Right lung (tissue), 5 donors: ENCODE measurements around the gene SORCS1. TPM values are rescaled to one million over a fixed set of nuclear protein-coding genes. Genes with fewer than 3 reads are reported as not detected.

Source experiments
- DNase-seq, 2 donors: peaks; one replicate each; pipeline ENCODE4 v3.0.0-alpha.2; 2013
- polyA plus RNA-seq, 5 donors: library from polyadenylated mRNA; unstranded; fragments of 120-200 nt; gene quantifications; one replicate each; pipeline versions ENCODE4 v1.2.1 to v1.2.3, GENCODE V29; 2013; ENCODE audit warnings: inconsistent platforms in 1 of 5, low replicate concordance in 1 of 5; ENCODE audit not compliant: insufficient read length in 5 of 5, insufficient read depth in 1 of 5

Gene SORCS1
- polyA plus RNA-seq, 5 donors = 0.18 to 0.33 (median 0.24) TPM

DNA sequence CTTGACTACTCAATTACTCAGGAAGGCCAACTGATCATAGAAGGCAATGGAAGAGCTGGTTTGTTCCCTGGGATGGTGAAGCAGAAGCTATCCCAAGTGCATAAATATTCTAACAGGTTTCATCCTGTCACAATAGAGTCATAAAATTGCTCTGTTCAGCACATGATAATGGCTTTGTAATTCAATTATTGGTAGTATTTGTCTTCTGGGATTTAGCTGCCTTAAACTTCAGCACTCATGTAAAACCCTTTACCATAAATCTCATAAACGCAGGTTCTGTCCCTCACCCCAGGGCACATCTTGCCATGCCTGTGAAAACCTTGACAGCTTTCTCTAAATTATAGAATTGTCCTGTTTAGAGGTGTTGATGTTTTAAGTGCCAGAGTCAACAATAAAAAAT is 417.6 kb downstream of the SORCS1 start:
- DNase-seq = no peak

DNA sequence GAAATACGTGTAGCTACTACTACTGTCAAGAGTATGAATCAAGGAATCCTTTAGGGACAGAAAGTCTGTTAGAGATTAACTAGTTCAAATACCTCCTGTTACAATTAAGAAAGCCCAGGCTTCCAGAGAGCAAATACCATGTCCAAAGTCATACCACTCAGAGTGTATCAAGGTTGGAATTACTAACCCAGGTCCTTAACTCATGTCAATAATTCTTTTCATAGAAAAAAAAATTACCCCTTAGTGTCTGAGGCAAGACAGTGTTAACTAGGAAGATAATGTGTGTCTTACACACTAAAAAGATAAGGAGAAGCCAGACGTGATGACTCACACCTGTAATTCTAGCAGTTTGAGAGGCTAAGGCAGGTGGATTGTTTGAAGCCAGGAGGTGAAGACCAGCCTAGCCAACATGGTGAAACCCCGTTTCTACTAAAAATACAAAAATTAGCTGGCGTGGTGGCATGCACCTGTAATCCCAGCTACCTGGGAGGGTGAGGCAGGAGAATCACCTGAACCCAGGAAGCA is 423.4 kb downstream of the SORCS1 start:
- DNase-seq = no peak

GRCh38 chr10:106740071-106740470 is 424.4 kb downstream of the SORCS1 start:
- DNase-seq = no peak

DNA sequence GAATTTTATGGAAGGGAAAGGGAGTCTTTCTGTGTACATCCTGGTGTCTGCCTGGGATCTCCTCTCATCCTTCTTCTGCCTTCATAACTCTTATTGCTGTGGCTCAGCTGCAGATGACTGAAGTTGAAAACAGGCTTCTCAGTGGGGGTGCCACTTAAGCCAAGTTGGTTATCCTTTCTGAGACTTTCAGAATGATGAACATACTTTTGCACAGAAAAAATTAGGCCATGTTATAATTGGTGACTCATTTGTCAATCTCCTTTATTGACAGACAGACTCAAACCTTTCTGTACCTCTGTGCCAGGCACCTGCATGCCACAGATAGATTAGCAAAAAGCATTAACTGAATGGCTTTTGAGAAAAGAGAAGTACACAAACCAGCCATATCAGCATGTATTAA is 430.3 kb downstream of the SORCS1 start:
- DNase-seq = no peak

DNA sequence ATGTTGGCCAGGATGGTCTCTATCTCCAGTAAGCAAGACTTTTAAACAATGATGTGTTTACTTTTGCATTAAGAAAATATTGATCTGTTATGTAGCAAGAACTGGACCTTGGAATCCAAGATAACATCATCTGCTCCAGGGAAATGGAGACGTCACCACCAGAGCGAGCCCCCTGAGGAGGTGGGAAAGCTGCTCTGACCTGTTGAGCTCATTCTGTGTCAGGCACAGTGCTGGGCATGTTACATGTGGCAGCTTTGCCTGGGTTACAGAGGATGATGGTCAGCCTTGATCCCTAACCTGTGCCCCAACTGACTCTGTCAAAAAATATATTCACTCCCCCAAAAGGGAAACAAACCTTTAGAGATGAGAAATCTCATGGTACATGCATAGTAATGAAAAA is 436.3 kb downstream of the SORCS1 start:
- DNase-seq = no peak

GRCh38 chr10:106727170-106727569 is 437.3 kb downstream of the SORCS1 start:
- DNase-seq = no peak

- no peak for DNase-seq
Observed at GRCh38 chr10:106722524-106722923, 442.0 kb downstream of the SORCS1 start.

- no peak for DNase-seq
Observed at GRCh38 chr10:106720683-106721082, 443.8 kb downstream of the SORCS1 start.

DNA sequence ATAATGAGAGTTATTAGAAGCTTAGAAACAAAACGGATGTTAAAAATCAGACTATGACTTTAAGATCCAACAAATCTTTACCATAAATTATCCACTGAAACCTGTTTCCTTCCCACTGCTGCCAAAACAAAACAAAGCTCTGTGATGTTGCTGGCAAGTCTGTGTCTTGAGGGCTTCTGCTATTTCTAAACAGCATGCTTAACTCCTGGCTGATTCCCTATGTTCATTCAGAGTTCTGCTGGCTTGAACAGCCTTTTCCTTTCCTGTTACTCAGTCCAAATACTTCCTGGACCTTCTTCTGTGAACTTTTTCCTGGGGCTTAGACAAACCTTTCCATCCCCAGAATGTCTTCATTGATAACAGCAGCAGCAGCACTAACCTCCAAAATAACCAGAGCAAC is 448.1 kb downstream of the SORCS1 start:
- DNase-seq = no peak

GRCh38 chr10:106714734-106715555 is 449.6 kb downstream of the SORCS1 start:
- DNase-seq = no peak

DNA sequence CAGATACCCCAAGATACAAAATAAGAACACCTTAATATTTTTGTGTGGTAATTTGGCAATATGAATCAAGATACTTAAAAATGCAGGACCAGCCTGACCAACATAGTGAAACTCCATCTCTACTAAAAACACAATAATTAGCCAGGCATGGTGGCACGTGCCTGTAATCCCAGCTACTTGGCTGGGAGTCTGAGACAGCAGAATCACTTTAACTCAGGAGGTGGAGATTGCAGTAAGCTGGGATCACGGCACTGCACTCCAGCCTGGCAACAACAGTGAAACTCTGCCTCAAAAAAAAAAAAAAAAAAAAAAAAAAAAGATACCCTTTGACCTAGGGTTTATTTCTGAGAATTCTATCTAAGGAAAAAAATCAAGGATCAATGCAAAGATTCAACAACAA is 450.7 kb downstream of the SORCS1 start:
- no peak for DNase-seq

DNA sequence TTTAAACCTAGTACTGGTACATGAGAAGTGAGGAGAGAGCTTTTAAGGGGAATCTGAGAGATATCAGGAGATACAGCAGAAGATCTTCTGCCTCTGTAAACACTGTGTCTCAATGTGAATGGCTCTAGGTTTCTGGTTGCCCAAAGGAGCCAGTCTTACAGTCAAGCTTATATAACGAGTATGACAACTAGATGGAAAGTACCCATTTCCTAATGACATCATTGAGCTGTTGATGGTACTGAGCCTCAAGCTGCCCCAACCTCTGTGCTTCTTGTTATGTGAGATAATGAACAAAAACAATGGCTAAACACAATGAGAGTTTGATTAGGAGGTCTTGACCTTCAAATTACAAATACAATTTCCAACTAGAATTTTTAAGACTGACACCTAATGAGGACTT is 451.5 kb downstream of the SORCS1 start:
- DNase-seq = no peak

DNA sequence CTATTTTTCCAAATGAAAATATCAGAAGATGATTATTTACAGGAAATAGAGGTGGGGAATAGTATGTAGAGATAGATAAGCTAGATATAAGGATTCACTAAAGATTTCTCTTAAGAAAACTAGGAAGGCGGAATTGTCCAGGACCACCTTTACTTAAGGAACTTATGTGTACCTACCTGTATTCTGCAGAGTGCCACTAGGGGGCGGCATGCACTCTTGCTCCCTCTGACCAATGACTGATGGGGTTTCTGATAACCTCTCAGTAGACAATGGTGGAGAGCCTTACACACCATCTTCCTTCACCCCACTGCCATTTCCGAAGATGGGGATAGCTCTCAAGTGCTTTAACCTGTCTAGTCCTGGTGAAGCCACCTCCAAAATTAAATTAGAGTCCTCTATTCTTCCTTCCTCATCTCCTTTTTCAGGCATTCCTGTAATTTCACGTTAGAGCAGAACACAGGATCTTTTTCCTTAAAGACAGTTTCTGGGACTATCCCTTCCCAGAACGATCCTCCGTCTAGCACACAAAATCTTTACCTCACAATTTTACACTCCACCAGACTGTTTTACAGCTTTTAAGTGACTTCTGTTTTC is 453.1 kb downstream of the SORCS1 start:
- no peak for DNase-seq

DNA sequence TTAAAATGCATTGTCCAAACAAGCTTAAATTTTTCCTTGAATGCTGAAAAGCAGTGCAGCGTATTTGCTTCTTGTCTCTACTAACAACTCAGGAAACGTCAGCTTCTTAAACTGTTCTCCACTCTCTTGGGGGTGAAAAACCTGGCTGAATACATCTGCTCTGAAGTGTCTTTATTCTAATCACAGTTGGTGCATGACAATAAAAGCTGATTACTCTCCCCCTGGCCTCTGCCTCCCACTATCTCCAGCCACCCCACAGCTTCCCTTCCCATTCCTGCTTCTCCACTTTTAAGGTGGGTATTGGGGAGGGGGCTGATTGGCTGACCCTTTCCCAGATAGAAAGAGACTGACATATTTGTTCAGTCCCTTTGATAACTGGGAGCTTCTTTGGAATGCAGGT is 456.0 kb downstream of the SORCS1 start:
- DNase-seq = no peak

- DNase-seq = no peak
Observed at GRCh38 chr10:106707657-106708056, 456.8 kb downstream of the SORCS1 start.

DNA sequence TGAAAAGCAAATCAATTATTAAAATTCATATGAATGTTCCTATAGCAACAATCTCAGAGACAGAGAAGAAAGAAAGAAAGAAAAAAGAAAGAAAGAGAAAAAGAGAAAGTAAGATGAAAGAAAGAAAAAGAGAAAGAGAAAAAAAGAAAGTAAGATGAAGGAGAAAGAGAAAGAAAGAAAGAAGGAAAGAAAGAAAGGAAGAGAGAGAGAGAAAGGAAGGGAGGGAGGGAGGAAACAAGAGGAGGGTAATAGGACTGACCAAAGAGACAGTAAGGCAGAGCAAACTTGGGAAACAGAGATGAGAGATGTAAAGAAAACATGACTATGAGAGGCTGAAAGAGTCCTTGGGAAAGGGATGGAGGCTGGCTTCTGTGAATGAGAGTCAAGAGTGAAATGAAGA is 458.4 kb downstream of the SORCS1 start:
- no peak for DNase-seq

- peak; percentile 84 to 90 for DNase-seq
Observed at GRCh38 chr10:106705681-106706100, 458.8 kb downstream of the SORCS1 start.

GRCh38 chr10:106696239-106696638 is 468.3 kb downstream of the SORCS1 start:
- no peak for DNase-seq

- DNase-seq = no peak
Observed at GRCh38 chr10:106694696-106695095, 469.8 kb downstream of the SORCS1 start.

DNA sequence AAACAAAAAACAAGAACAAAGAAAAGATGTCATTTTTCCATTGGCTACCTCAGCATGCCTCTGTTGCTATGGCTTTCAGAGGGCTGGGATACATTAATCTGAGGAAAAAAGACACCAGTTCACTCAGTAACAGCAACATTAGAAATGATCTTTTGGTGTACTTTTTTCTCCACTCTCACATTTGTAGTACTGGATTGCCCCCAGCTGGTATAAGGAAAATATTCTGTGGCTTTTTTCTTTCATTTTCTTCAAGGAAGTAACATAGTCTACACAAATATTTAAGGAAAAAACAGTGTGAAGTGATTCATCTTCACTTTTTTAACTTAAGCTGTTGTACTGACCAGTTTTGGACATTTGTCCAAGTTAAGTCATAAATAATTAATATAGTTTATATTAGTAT is 482.3 kb downstream of the SORCS1 start:
- DNase-seq = no peak

DNA sequence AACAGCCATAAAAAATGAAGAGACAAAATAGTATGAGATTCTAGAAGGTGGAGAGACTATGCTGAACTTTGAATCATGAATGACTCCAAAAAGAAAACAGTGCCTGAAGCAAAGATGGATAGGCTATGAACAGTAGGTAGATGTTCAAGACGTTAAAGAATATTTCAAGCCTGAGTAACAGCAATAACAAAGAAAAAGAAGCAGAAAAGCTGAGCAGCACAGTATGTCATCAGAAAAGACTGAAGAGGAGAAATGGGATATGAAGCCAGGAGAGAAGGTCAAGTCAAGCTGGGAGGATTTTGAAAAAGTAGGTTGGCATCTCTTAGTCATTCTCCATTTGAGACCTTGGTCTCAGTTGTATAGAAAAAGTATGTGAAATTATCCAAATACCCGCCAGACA is 484.4 kb downstream of the SORCS1 start:
- DNase-seq = no peak

GRCh38 chr10:106679314-106679713 is 485.2 kb downstream of the SORCS1 start:
- DNase-seq = no peak

DNA sequence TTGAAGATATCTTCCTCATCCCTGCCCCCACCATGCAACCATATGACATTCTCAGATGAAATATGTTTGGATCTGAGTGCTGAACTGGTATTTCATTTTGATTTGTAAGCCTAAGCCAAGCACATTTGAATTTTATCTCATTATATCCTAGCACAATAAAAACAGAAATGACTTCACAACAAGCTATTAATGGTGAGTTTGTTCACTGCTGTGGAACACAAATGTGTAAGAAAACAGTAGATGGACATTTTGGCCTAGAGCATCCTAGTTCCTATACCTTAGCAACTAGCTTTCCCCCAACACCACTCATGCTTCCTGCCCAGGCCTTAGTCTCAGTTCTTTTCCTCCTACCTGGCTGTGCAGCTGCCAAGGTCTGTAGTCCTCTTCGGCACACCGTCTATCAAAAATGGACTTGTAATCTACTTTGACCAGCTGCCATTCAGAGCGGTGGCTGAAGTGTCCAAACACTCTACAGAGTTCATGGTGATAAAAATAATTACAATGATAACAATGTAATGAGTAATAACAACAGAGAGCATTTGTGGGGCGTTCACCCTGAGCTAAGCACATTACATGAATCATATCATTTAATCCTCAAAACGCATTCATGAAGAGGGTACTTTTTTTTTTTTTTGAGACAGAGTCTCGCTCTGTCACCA is 491.9 kb downstream of the SORCS1 start:
- no peak for DNase-seq
